PFSK-1 (cell line): ENCODE data around the gene ENTHD1.

Experiments used
- FOXP2 ChIP-seq: optimal IDR thresholded peaks from 2 replicates; pipeline ENCODE3; 2011; ENCODE audit warnings: borderline replicate concordance, control low read depth, inconsistent platforms; ENCODE audit not compliant: insufficient read depth; ENCODE audit errors: extremely low read length, extremely low read depth
- POLR2AphosphoS5 ChIP-seq: IDR thresholded peaks from 2 replicates; pipeline ENCODE4 v1.6.1; 2012; ENCODE audit warnings: low read depth, mild to moderate bottlenecking, control low read depth, low read length, moderate library complexity
- SIN3A ChIP-seq: IDR thresholded peaks from 2 replicates; pipeline ENCODE4 v1.6.1; 2012; ENCODE audit warnings: mild to moderate bottlenecking, low read length, moderate library complexity, borderline replicate concordance; ENCODE audit not compliant: insufficient read depth
- TAF1 ChIP-seq: IDR thresholded peaks from 2 replicates; pipeline ENCODE4 v1.6.1; 2012; ENCODE audit warnings: low read length, control low read depth, borderline replicate concordance; ENCODE audit not compliant: insufficient read depth
- TF ChIP-seq, protein P1 (sequence below), 2 experiments: IDR thresholded peaks; 2 replicates each; pipeline versions ENCODE4 v1.6.1 to v1.8.0; 2011 to 2012; ENCODE audit warnings: low read depth in 2 of 2, low read length in 2 of 2, control low read depth in 1 of 2, inconsistent platforms in 1 of 2, mild to moderate bottlenecking in 1 of 2, moderate library complexity in 1 of 2; ENCODE audit not compliant: insufficient read depth in 1 of 2

The ENTHD1 gene

DNA sequence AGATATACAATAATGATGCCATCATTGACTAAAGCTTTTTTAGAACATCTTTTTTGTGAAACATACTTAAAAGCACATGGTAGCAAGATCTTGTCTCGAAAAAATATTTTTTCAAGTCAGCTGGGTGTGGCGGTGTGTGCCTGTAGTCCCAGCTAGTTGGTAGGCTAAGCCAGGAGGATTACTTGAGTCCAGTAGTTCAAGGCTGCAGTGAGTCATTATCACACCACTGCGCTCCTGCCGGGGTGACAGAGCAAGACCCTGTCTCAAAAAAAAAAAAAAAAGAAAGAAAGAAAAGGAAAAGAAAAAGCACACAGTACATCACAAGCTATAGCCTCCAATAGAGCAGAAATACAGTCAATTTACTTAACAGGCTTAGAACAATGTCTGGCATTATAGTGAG lies 37.0 kb downstream of the ENTHD1 start:
- TF ChIP-seq TAF1 (no peak), FOXP2 (no peak)

DNA sequence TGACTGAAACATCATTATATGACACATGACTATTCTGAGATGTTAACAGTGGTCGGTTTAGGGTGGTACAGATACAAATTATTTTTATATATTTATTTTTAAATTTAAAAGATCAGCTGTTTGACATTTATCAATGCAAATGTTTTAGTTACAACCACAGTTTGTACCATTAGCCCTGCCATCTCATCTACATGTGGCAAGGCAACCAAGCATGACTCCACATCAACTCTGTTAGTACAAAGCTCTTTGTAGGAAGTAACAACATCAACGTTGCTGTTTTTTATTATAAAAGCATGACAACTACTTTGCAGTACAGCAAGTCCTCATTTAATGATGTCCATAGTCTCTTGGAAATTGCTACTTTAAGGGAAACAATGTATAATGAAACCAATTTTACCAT lies 40.8 kb downstream of the ENTHD1 start:
- no peak for TF ChIP-seq POLR2AphosphoS5
- no peak for TF ChIP-seq FOXP2
- TF ChIP-seq TAF1: no peak
- TF ChIP-seq, protein P1, sequence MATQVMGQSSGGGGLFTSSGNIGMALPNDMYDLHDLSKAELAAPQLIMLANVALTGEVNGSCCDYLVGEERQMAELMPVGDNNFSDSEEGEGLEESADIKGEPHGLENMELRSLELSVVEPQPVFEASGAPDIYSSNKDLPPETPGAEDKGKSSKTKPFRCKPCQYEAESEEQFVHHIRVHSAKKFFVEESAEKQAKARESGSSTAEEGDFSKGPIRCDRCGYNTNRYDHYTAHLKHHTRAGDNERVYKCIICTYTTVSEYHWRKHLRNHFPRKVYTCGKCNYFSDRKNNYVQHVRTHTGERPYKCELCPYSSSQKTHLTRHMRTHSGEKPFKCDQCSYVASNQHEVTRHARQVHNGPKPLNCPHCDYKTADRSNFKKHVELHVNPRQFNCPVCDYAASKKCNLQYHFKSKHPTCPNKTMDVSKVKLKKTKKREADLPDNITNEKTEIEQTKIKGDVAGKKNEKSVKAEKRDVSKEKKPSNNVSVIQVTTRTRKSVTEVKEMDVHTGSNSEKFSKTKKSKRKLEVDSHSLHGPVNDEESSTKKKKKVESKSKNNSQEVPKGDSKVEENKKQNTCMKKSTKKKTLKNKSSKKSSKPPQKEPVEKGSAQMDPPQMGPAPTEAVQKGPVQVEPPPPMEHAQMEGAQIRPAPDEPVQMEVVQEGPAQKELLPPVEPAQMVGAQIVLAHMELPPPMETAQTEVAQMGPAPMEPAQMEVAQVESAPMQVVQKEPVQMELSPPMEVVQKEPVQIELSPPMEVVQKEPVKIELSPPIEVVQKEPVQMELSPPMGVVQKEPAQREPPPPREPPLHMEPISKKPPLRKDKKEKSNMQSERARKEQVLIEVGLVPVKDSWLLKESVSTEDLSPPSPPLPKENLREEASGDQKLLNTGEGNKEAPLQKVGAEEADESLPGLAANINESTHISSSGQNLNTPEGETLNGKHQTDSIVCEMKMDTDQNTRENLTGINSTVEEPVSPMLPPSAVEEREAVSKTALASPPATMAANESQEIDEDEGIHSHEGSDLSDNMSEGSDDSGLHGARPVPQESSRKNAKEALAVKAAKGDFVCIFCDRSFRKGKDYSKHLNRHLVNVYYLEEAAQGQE (IDR thresholded peaks at IDR 0.05; ENCODE audit: insufficient read depth in 1 of 2, low read depth in 2 of 2, low read length in 2 of 2): no peak
- TF ChIP-seq SIN3A: no peak

DNA sequence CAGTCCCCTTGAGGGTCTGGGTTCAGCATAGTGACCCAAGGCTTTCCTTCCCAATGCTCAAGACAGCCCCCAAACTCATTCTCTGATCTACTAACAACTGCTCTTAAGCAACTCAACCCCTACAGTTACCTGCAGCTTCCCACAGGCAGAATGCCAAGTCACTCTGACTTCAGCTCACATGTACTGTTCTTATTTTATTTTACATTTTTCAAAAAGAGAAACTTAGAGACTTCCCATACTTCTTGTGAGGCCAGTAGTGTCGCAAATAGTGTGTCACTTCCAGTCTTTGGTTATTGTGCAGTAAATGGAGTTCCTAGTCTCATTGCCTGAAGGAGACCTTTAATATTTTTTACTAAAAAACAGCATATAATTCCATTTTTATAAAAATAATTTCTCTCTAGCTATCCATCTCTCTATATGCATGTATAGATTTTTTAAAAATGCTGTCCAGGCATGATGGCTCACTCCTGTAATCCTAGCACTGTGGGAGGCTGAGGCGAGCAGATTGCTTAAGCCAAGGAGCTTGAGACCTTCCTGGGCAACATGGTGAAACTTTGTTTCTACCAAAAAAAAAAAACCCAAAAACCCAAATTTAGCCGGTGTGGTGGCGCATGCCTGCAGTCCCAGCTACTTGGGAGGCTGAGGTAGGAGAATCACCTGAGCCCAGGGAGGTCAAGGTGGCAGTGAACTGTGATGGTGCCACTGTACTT lies 41.8 kb downstream of the ENTHD1 start:
- no peak for TF ChIP-seq POLR2AphosphoS5
- TF ChIP-seq, protein P1 (IDR thresholded peaks at IDR 0.05; ENCODE audit: insufficient read depth in 1 of 2, low read depth in 2 of 2, low read length in 2 of 2): no peak
- TF ChIP-seq TAF1: no peak
- no peak for TF ChIP-seq SIN3A
- no peak for TF ChIP-seq FOXP2

DNA sequence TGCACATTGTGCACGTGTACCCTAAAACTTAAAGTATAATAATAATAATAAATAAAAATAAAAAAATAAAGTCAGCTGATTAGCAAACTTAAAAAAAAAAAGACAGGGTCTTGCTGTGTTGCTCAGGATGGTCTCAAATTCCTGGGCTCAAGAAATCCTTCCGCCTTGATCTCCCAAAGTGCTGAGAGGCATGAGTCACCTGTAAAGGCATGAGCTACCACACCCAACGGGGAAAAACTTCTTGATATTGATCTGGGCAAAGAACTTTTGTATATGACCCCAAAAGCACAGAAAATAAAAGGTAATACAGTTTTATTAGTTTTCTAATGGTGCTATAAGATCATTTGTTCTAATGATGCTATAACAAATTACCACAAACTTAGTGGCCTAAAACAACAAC lies 46.1 kb downstream of the ENTHD1 start:
- TF ChIP-seq FOXP2 (no peak), POLR2AphosphoS5 (no peak), SIN3A (no peak), TAF1 (no peak)
- TF ChIP-seq, protein P1 (IDR thresholded peaks at IDR 0.05; ENCODE audit: insufficient read depth in 1 of 2, low read depth in 2 of 2, low read length in 2 of 2): no peak

DNA sequence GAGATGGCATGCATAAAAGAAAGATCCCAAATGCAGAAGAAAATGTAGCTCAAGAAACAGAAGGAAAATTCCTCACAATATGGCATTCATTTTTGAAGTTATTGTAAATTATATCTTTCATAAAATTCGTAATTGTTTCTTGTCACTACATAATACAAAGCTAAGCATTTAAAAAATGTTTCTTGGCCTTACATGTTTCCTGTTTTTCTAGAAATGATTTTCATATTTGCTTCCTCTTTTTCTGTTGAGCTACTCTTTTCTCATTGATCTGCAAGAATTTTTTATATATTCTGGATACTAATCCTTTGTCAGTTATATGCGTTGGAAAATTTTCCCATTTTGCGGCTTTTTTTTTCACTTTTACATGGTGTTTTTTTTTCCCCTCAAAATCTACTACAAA lies 48.0 kb downstream of the ENTHD1 start:
- TF ChIP-seq TAF1 (no peak), SIN3A (no peak)

DNA sequence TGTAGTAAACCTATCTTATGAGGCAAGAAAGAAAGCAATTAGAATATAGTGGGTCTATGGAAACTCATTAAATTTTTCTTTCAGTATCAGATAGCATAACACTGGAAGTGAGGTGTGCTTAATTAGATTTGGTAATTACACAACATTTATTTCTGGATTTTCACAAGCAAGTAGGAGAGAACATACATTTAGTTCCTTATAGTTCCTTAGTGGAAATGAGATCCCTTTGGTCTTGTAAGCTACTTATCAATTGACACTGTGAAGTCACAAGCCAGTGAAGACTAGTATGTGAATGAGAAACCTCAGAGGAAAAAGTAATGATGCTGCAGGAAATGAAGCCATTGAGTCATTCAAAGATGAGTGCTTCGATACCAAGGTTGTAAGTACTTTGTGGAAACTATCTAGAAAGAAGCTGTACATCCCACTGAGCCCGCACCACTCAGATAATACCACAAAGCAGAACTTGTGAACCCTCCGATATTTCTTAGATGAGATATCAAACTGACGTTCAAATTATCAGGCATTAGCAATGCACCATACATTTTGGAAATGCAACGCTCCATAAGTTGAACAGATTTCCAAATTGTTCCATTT lies 53.5 kb downstream of the ENTHD1 start:
- TF ChIP-seq FOXP2 (no peak), TAF1 (no peak), SIN3A (no peak), POLR2AphosphoS5 (no peak)
- TF ChIP-seq, protein P1 (IDR thresholded peaks at IDR 0.05; ENCODE audit: insufficient read depth in 1 of 2, low read depth in 2 of 2, low read length in 2 of 2): no peak
